Measurements from ENCODE around the gene NLK. TPM values are rescaled to one million over a fixed set of nuclear protein-coding genes. Genes with fewer than 3 reads are reported as not detected.

The NLK gene
- total and polyA plus RNA-seq, 2 of the 4 experiments (the other 2 are of a cell fraction) = 15.3 to 23.3 TPM

DNA sequence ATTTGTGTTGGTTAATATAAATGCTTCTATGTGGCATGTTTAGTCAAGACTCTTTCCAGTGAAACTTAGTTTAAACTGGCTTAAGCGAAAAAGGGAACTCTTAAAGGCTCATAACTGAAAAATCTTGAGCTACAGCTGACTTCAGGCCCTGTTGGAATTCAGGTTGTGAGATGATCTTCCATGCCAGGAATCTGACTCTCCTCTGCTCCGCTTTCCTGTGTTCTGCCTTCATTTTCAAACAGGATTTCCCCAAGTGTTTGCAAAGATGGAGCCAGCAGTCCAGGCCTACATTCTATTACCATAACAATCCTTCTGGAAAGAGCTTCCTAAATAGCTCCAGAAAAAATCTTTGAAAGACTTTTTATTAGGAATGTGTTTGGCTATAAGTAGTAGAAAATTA, 134.9 kb downstream of the NLK start:
- TF ChIP-seq SMC3 (IDR thresholded peaks at IDR 0.05; ENCODE audit: low read depth, low read length) (no peak), NFE2L2 (IDR thresholded peaks at IDR 0.05; ENCODE audit: low read depth, low read length) (no peak), MXI1 (IDR thresholded peaks at IDR 0.05; ENCODE audit: borderline replicate concordance, low read depth, low read length) (no peak), RAD21 (IDR thresholded peaks at IDR 0.05; ENCODE audit: low read length) (no peak), CHD1 (IDR thresholded peaks at IDR 0.05; ENCODE audit: low read depth, low read length) (no peak), MAFK (IDR thresholded peaks at IDR 0.05; ENCODE audit: low read depth, low read length) (no peak), MAZ (IDR thresholded peaks at IDR 0.05; ENCODE audit: borderline replicate concordance, low read depth, low read length) (no peak), RCOR1 (IDR thresholded peaks at IDR 0.05; ENCODE audit: insufficient replicate concordance, low read length) (no peak), FOS (IDR thresholded peaks at IDR 0.05; ENCODE audit: low read depth, low read length) (no peak), RFX5 (IDR thresholded peaks at IDR 0.05; ENCODE audit: low read depth, low read length) (no peak), POLR2A (IDR thresholded peaks at IDR 0.05; ENCODE audit: low read depth, low read length) (no peak)
- TF ChIP-seq, protein P1, sequence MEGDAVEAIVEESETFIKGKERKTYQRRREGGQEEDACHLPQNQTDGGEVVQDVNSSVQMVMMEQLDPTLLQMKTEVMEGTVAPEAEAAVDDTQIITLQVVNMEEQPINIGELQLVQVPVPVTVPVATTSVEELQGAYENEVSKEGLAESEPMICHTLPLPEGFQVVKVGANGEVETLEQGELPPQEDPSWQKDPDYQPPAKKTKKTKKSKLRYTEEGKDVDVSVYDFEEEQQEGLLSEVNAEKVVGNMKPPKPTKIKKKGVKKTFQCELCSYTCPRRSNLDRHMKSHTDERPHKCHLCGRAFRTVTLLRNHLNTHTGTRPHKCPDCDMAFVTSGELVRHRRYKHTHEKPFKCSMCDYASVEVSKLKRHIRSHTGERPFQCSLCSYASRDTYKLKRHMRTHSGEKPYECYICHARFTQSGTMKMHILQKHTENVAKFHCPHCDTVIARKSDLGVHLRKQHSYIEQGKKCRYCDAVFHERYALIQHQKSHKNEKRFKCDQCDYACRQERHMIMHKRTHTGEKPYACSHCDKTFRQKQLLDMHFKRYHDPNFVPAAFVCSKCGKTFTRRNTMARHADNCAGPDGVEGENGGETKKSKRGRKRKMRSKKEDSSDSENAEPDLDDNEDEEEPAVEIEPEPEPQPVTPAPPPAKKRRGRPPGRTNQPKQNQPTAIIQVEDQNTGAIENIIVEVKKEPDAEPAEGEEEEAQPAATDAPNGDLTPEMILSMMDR (conservative IDR thresholded peaks at IDR 0.05; ENCODE audit: low read depth, low read length) = no peak
- TF ChIP-seq, protein P2, sequence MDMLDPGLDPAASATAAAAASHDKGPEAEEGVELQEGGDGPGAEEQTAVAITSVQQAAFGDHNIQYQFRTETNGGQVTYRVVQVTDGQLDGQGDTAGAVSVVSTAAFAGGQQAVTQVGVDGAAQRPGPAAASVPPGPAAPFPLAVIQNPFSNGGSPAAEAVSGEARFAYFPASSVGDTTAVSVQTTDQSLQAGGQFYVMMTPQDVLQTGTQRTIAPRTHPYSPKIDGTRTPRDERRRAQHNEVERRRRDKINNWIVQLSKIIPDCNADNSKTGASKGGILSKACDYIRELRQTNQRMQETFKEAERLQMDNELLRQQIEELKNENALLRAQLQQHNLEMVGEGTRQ (IDR thresholded peaks at IDR 0.05; ENCODE audit: low read depth, low read length) = no peak
- TF ChIP-seq, protein P3, sequence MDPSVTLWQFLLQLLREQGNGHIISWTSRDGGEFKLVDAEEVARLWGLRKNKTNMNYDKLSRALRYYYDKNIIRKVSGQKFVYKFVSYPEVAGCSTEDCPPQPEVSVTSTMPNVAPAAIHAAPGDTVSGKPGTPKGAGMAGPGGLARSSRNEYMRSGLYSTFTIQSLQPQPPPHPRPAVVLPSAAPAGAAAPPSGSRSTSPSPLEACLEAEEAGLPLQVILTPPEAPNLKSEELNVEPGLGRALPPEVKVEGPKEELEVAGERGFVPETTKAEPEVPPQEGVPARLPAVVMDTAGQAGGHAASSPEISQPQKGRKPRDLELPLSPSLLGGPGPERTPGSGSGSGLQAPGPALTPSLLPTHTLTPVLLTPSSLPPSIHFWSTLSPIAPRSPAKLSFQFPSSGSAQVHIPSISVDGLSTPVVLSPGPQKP (IDR thresholded peaks at IDR 0.05; ENCODE audit: borderline replicate concordance, low read depth, low read length) = no peak
- intact Hi-C loops (cut with micrococcal nuclease) = no loop called here
- H2BK15ac ChIP-seq (ENCODE audit: low read depth, low read length) = no peak overlapping the region
- H3K56ac ChIP-seq (ENCODE audit: extremely low read depth, insufficient read depth, low read length) = no peak overlapping the region
- no peak overlapping the region for H2AK5ac ChIP-seq (ENCODE audit: low read depth, low read length)
- CTCF ChIA-PET = interaction anchor here (0.6 kb wide), 1 partner anchor 56 kb away, joined by 3 read pairs; no protein-coding TSS in a partner anchor
- dilution Hi-C loops (cut with HindIII; ENCODE audit: low sequenced_read_pairs, unreplicated experiment) = no loop called here
- no peak overlapping the region for H3K4me3 ChIP-seq (ENCODE audit: insufficient read depth, low read depth, low read length)
- H3K79me1 ChIP-seq (ENCODE audit: low read depth in 1 of 2, low read length in 2 of 2) = peaks cover 8 to 36% of the 10 kb centered on the region in 2 experiments; a peak in 3 of 4 replicates
- no peak overlapping the region; the same call in 1 of the 2 replicates for H2BK20ac ChIP-seq (ENCODE audit: low read depth, low read length)
- BruUV-seq (replicated peaks) = no TSS peak
- H2BK5ac ChIP-seq (ENCODE audit: low read depth, low read length, poor library complexity, severe bottlenecking) = peak overlapping the region; percentile 64
- 100% methylated on average over 1 of the region's 2 CpGs; no CpG with 5 or more reads in 1 of the 2 experiments for WGBS, 2 experiments (ENCODE audit: extremely low coverage in 2 of 2, insufficient read length in 1 of 2)
- H4K20me1 ChIP-seq (ENCODE audit: insufficient read depth, low read length) = no peaks in the 10 kb centered on the region
- in situ Hi-C loops (cut with MboI; ENCODE audit: low sequenced_read_pairs) = no loop called here
- H3K14ac ChIP-seq (replicated peaks; ENCODE audit: low read depth, low read length) = no peak overlapping the region
- H3K36me3 ChIP-seq (ENCODE audit: control insufficient read depth, insufficient read depth, low read length) = peaks cover 12% of the 10 kb centered on the region
- H3K9me3 ChIP-seq (ENCODE audit: control insufficient read depth, insufficient read depth, low read length) = no peaks in the 10 kb centered on the region
- H4K5ac ChIP-seq (ENCODE audit: low read depth, low read length) = 0 out of 2 replicates have a peak overlapping the region, but pooled peaks have one; percentile 9
- no peak overlapping the region for H3K4me2 ChIP-seq (ENCODE audit: low read depth, low read length)
- peak; percentile 21; the same call in 1 of the 2 replicates for ATAC-seq (ENCODE audit: low read depth)
- no peak overlapping the region for H3K9ac ChIP-seq (ENCODE audit: low read depth, low read length)
- peaks cover 3% of the 10 kb centered on the region for H3K9me1 ChIP-seq (ENCODE audit: insufficient read depth, low read length)
- H2AK9ac ChIP-seq (replicated peaks; ENCODE audit: low read depth, low read length, poor library complexity) = no peak overlapping the region
- peak overlapping the region; percentile 1; the same call in 1 of the 2 replicates for H3K18ac ChIP-seq (ENCODE audit: low read depth, low read length)
- peak; percentile 55 for DNase-seq
- no peaks in the 10 kb centered on the region for H3K27me3 ChIP-seq (ENCODE audit: control insufficient read depth, insufficient read depth, low read length)
- H4K91ac ChIP-seq (ENCODE audit: insufficient read depth, low read depth, low read length) = 0 out of 2 replicates have a peak overlapping the region, but pooled peaks have one; percentile 6
- H2BK120ac ChIP-seq (ENCODE audit: low read depth, low read length) = peak overlapping the region; percentile 13; the same call in 1 of the 2 replicates
- H2AFZ ChIP-seq (replicated peaks; ENCODE audit: low read length, poor library complexity) = no peak overlapping the region
- peaks cover 11% of the 10 kb centered on the region for H3K4me1 ChIP-seq (ENCODE audit: control insufficient read depth, insufficient read depth, low read length)
- no peak overlapping the region for H3K4ac ChIP-seq (ENCODE audit: low read depth, low read length)
- no peak overlapping the region for H3K23ac ChIP-seq (ENCODE audit: low read depth, low read length)
- peak overlapping the region in 1 of 2 experiments; percentile 48; a peak in 2 of 4 replicates for H4K8ac ChIP-seq (ENCODE audit: low read depth in 2 of 2, low read length in 2 of 2)
- H3K27ac ChIP-seq (ENCODE audit: insufficient read depth, low read length) = no peak overlapping the region; the same call in 1 of the 2 replicates
- POLR2A ChIA-PET (ENCODE audit: unreplicated experiment) = no interaction called here

Measured in IMR-90 (cell line).